Measurements from ENCODE around the gene TMEM181. TPM values are rescaled to one million over a fixed set of nuclear protein-coding genes. Genes with fewer than 3 reads are reported as not detected.

Gene TMEM181
- polyA plus RNA-seq, 1 of the 3 experiments (the other 2 are of a cell fraction), result 19.5 TPM

- Histone ChIP-seq H3K27me3 (ENCODE audit: insufficient read depth) (no peaks in the 10 kb centered on the region), H3K79me2 (ENCODE audit: insufficient read depth) (no peaks in the 10 kb centered on the region), H3K9ac (no peak overlapping the region), H3K9me3 (no peaks in the 10 kb centered on the region), H3K9me2 (no peaks in the 10 kb centered on the region), H3K27ac (ENCODE audit: low read depth in 2 of 2, low read length in 1 of 2) (no peak overlapping the region), H2AFZ (ENCODE audit: low read depth) (no peak overlapping the region), H3F3A (replicated peaks; ENCODE audit: insufficient read depth) (peaks cover 8% of the 10 kb centered on the region), H3K4me2 (no peak overlapping the region), H3K4me3 (ENCODE audit: low read depth in 2 of 2, low read length in 1 of 2) (no peak overlapping the region), H3K36me3 (replicated peaks in 1 of 2; ENCODE audit: control insufficient read depth in 1 of 2, insufficient read depth in 2 of 2, low read length in 1 of 2) (no peaks in the 10 kb centered on the region), H3K4me1 (ENCODE audit: control insufficient read depth in 1 of 2, insufficient read depth in 2 of 2, low read depth in 1 of 2, low read length in 1 of 2) (no peaks in the 10 kb centered on the region), H4K20me1 (ENCODE audit: insufficient read depth) (no peaks in the 10 kb centered on the region)
- CTCF ChIA-PET, result interaction anchor here (1.0 to 2.4 kb wide), 3 partner anchors 78 to 470 kb away, joined by 3 to 10 read pairs (median 3); no protein-coding TSS in a partner anchor
- WGBS (ENCODE audit: low lambda C conversion rate), result 95% methylated on average over 4 of the region's 5 CpGs
- TF ChIP-seq TCF12 (IDR thresholded peaks at IDR 0.05) (no peak), FOXJ3 (CRISPR knock-in tag; IDR thresholded peaks at IDR 0.05) (no peak), MEF2A (IDR thresholded peaks at IDR 0.05; ENCODE audit: borderline replicate concordance, low read depth) (no peak), ELF1 (IDR thresholded peaks at IDR 0.05) (no peak), SIN3A (IDR thresholded peaks at IDR 0.05; ENCODE audit: borderline replicate concordance, low read depth, low read length) (no peak), MAX (IDR thresholded peaks at IDR 0.05; ENCODE audit: low read depth) (no peak), RAD21 (IDR thresholded peaks at IDR 0.05; ENCODE audit: low read length) (no peak), RXRA (IDR thresholded peaks at IDR 0.05; ENCODE audit: borderline replicate concordance, low read depth) (no peak), USF1 (IDR thresholded peaks at IDR 0.05; ENCODE audit: borderline replicate concordance, low read depth) (no peak), GABPA (IDR thresholded peaks at IDR 0.05; ENCODE audit: low read depth) (no peak), CHD2 (IDR thresholded peaks at IDR 0.05; ENCODE audit: low read length, partially characterized antibody) (no peak), SMC3 (IDR thresholded peaks at IDR 0.05; ENCODE audit: low read depth, low read length) (no peak), EP300 (IDR thresholded peaks at IDR 0.05; ENCODE audit: borderline replicate concordance in 1 of 2, low read depth in 1 of 2, low read length in 1 of 2) (no peak), PBX3 (IDR thresholded peaks at IDR 0.05) (no peak), YY1 (IDR thresholded peaks at IDR 0.05; ENCODE audit: low read depth) (no peak), RFX5 (IDR thresholded peaks at IDR 0.05; ENCODE audit: low read length) (no peak)
- TF ChIP-seq, protein P1, sequence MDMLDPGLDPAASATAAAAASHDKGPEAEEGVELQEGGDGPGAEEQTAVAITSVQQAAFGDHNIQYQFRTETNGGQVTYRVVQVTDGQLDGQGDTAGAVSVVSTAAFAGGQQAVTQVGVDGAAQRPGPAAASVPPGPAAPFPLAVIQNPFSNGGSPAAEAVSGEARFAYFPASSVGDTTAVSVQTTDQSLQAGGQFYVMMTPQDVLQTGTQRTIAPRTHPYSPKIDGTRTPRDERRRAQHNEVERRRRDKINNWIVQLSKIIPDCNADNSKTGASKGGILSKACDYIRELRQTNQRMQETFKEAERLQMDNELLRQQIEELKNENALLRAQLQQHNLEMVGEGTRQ (IDR thresholded peaks at IDR 0.05; ENCODE audit: borderline replicate concordance, low read depth, low read length), result no peak
- TF ChIP-seq, protein P2, sequence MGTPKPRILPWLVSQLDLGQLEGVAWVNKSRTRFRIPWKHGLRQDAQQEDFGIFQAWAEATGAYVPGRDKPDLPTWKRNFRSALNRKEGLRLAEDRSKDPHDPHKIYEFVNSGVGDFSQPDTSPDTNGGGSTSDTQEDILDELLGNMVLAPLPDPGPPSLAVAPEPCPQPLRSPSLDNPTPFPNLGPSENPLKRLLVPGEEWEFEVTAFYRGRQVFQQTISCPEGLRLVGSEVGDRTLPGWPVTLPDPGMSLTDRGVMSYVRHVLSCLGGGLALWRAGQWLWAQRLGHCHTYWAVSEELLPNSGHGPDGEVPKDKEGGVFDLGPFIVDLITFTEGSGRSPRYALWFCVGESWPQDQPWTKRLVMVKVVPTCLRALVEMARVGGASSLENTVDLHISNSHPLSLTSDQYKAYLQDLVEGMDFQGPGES (IDR thresholded peaks at IDR 0.05; ENCODE audit: low read depth, low read length), result no peak
- TF ChIP-seq, protein P3, sequence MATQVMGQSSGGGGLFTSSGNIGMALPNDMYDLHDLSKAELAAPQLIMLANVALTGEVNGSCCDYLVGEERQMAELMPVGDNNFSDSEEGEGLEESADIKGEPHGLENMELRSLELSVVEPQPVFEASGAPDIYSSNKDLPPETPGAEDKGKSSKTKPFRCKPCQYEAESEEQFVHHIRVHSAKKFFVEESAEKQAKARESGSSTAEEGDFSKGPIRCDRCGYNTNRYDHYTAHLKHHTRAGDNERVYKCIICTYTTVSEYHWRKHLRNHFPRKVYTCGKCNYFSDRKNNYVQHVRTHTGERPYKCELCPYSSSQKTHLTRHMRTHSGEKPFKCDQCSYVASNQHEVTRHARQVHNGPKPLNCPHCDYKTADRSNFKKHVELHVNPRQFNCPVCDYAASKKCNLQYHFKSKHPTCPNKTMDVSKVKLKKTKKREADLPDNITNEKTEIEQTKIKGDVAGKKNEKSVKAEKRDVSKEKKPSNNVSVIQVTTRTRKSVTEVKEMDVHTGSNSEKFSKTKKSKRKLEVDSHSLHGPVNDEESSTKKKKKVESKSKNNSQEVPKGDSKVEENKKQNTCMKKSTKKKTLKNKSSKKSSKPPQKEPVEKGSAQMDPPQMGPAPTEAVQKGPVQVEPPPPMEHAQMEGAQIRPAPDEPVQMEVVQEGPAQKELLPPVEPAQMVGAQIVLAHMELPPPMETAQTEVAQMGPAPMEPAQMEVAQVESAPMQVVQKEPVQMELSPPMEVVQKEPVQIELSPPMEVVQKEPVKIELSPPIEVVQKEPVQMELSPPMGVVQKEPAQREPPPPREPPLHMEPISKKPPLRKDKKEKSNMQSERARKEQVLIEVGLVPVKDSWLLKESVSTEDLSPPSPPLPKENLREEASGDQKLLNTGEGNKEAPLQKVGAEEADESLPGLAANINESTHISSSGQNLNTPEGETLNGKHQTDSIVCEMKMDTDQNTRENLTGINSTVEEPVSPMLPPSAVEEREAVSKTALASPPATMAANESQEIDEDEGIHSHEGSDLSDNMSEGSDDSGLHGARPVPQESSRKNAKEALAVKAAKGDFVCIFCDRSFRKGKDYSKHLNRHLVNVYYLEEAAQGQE (IDR thresholded peaks at IDR 0.05; ENCODE audit: low read depth, low read length), result no peak
- no peak for DNase-seq
- POLR2A ChIA-PET, result interaction anchor here (0.5 kb wide), 1 partner anchor 39 kb away, joined by 6 read pairs; no protein-coding TSS in a partner anchor
Observed at GRCh38 chr6:158684311-158684710, 124.4 kb downstream of the TMEM181 start.
